ENCODE results near the gene BIK.

DNA sequence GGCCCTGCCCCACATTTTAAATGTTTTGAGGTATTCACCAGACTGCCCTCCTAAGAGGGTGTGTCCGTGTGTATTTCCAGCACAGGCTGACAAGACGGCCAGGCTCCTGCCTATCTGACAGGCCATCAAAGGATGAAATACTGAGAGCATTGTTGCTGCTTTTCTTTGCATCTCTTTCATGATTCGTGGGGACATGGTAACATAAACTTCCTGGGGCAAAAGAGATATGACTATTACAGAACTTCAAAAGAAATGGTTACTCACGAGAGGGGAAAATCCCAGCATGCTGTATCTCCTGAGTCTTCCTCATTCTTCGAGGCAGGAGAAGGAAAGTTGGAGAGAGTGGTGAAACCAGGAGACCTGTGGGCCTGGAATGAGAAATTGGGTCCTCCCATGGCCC, 10.3 kb upstream of the BIK start:
- TF ChIP-seq, protein P1, sequence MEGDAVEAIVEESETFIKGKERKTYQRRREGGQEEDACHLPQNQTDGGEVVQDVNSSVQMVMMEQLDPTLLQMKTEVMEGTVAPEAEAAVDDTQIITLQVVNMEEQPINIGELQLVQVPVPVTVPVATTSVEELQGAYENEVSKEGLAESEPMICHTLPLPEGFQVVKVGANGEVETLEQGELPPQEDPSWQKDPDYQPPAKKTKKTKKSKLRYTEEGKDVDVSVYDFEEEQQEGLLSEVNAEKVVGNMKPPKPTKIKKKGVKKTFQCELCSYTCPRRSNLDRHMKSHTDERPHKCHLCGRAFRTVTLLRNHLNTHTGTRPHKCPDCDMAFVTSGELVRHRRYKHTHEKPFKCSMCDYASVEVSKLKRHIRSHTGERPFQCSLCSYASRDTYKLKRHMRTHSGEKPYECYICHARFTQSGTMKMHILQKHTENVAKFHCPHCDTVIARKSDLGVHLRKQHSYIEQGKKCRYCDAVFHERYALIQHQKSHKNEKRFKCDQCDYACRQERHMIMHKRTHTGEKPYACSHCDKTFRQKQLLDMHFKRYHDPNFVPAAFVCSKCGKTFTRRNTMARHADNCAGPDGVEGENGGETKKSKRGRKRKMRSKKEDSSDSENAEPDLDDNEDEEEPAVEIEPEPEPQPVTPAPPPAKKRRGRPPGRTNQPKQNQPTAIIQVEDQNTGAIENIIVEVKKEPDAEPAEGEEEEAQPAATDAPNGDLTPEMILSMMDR (IDR thresholded peaks at IDR 0.05; ENCODE audit: low read length): no peak
- TF ChIP-seq EZH2 (optimal IDR thresholded peaks at IDR 0.05; ENCODE audit: low read depth, low read length) (no peak), EZH2phosphoT487 (IDR thresholded peaks at IDR 0.05; ENCODE audit: low read length) (no peak)

Measured in MM.1S (cell line).